Gastrocnemius medialis (tissue), 4 donors: ENCODE results near the gene SUSD1.

Experiments
- CTCF ChIP-seq, 5 experiments: fragments of 450-650 bp in 3 of 5; fragments of 200-600 bp in 2 of 5; sonication (generic) in 2 of 5; IDR thresholded peaks in 4 of 5; conservative IDR thresholded peaks in 1 of 5; 1 replicate in 4 of 5; 2 replicates in 1 of 5; pipeline ENCODE4 v1.5.1; 2016 to 2019; ENCODE audit warnings: antibody characterized with exemption in 5 of 5, mild to moderate bottlenecking in 3 of 5, moderate library complexity in 3 of 5
- POLR2A ChIP-seq, 2 donors: fragments of 450-650 bp; IDR thresholded peaks; one replicate each; pipeline ENCODE4 v1.6.1; 2017; ENCODE audit warnings: antibody characterized with exemption in 2 of 2, mild to moderate bottlenecking in 2 of 2, moderate library complexity in 2 of 2

GRCh38 chr9:112112941-112113681 is 62.0 kb downstream of the SUSD1 start:
- TF ChIP-seq CTCF (IDR thresholded peaks at IDR 0.05 in 4 of 5, conservative IDR thresholded peaks at IDR 0.05 in 1 of 5) (peak in 2 of 5 experiments; percentile 12 to 28), POLR2A (IDR thresholded peaks at IDR 0.05) (no peak)
